HG03439 (cell line): ENCODE data around the gene TMEM51.

ENCODE experiments used
- ATAC-seq: cut with Tn5 transposase; IDR thresholded peaks from one replicate; pipeline ENCODE4 v1.9.1; 2021; ENCODE audit warnings: mild to moderate bottlenecking, moderate library complexity; ENCODE audit not compliant: unreplicated experiment

TMEM51 gene

DNA sequence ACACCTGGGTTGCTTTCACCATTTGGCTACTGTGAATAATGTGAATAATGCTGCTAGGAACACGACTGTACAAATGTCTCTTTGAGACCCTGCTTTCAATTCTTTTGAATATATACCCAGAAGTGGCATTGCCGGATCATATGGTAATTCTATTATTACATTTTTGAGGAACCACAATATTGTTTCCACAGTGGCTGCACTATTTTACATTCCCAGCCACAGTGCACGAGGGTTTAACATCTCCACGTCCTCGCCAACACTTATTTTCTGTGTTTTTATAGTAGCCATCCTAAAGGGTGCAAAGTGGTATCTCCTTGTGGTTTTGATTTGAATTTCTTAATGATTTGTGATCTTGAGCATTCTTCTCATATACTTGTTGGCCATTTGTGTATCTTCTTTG lies 109.2 kb downstream of the TMEM51 start:
- ATAC-seq, result no peak

DNA sequence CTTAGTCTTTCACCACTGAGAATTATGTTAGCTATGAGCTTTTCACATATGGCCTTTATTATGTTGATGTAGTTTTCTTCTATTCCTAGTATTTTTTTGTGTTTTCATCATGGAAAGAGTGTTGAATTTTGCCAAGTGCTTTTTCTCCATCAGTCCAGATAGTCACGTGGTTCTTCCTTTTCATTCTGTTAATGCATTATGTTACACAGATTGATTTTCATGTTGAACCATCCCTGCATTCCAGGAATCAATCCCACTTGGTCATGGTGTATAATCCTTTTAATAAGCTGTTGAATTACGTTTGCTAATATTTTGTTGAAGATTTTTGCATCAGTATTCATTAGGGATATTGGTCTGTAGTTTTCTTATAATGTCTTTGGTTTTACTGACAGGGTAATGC lies 111.2 kb downstream of the TMEM51 start:
- ATAC-seq, result no peak
